Thoracic aorta (tissue), 2 donors: ENCODE results near the gene HEPH. TPM values are rescaled to one million over a fixed set of nuclear protein-coding genes. Genes with fewer than 3 reads are reported as not detected.
"Not testable (repeated sequence)": the region's sequence is repeated elsewhere in the genome, so short reads cannot be mapped to it uniquely, and the experiment has no call there.

ENCODE experiments used
- ATAC-seq: fragments of 150-250 bp; one replicate; pipeline ENCODE4 v1.8.0; 2017; ENCODE audit warnings: low read depth; ENCODE audit not compliant: insufficient number of reproducible peaks, low FRiP score
- DNase-seq: peaks from one replicate; pipeline ENCODE4 v3.0.0-alpha.2; 2020; ENCODE audit warnings: low spot score
- H3K27ac ChIP-seq, 2 donors: fragments of 200-600 bp; sonication (generic); 1 replicate in 1 of 2; 2 replicates in 1 of 2; pipeline ENCODE4 v1.5.1; 2016; ENCODE audit warnings: mild to moderate bottlenecking in 2 of 2, moderate library complexity in 2 of 2
- H3K27me3 ChIP-seq: fragments of 200-600 bp; sonication (generic); replicated peaks from 2 replicates; pipeline ENCODE4 v1.6.0; 2016; ENCODE audit warnings: mild to moderate bottlenecking; ENCODE audit not compliant: insufficient read depth
- H3K36me3 ChIP-seq: fragments of 200-600 bp; sonication (generic); one replicate; pipeline ENCODE4 v1.5.1; 2016
- H3K4me1 ChIP-seq, 2 donors: fragments of 200-600 bp; sonication (generic); 1 replicate in 1 of 2; 2 replicates in 1 of 2; pipeline versions ENCODE4 v1.5.1 to v1.6.0; 2016; ENCODE audit warnings: low read depth in 2 of 2, mild to moderate bottlenecking in 1 of 2; ENCODE audit not compliant: control insufficient read depth in 1 of 2
- H3K4me3 ChIP-seq: fragments of 200-600 bp; sonication (generic); 2 replicates; pipeline ENCODE4 v1.5.1; 2016; ENCODE audit warnings: mild to moderate bottlenecking
- H3K9me3 ChIP-seq: fragments of 200-600 bp; sonication (generic); 2 replicates; pipeline ENCODE4 v1.5.1; 2016
- CTCF ChIP-seq: fragments of 200-600 bp; sonication (generic); IDR thresholded peaks from one replicate; pipeline ENCODE4 v1.5.1; 2019; ENCODE audit warnings: antibody characterized with exemption
- total RNA-seq, 2 donors: library from RNA; depleted of rRNA; stranded (reverse); fragments of >200 nt; gene quantifications; one replicate each; pipeline versions ENCODE4 v1.1.0 to v1.2.3, GENCODE V29; 2016

The HEPH gene
- total RNA-seq, 2 donors from 2014 or later = 95.7 to 109 TPM

DNA sequence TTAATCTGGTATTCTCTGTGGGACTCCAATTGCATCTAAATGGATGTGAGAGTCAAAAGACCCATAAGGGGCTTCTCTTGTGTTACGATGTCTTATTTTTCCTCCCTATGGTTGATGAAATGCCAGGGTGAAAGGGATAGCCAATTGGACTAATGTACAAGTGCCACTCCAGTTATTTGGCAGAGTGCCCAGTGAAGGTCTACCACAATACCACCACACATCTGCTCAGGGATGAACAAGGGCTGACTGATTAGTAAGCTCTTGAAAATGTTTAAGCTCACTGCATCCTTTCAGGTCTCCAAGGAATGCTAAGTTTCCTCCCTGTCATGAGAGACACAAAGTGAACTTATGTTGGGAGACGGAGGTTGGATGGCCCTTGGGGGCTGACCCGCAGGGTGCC is 57.8 kb downstream of the HEPH start:
- Histone ChIP-seq H3K27me3 (no peaks in the 10 kb centered on the region), H3K36me3 (no peaks in the 10 kb centered on the region), H3K4me3 (no peak overlapping the region), H3K4me1 (no peaks in the 10 kb centered on the region), H3K27ac (no peak overlapping the region), H3K9me3 (no peaks in the 10 kb centered on the region)
- ATAC-seq (no peak), DNase-seq (no peak)
- TF ChIP-seq CTCF = no peak

GRCh38 chrX:66232296-66232695 is 68.2 kb downstream of the HEPH start:
- Histone ChIP-seq H3K9me3 (no peaks in the 10 kb centered on the region), H3K27me3 (no peaks in the 10 kb centered on the region), H3K27ac (no peak overlapping the region), H3K4me1 (no peaks in the 10 kb centered on the region), H3K4me3 (no peak overlapping the region), H3K36me3 (no peaks in the 10 kb centered on the region)
- ATAC-seq = no peak
- no peak for DNase-seq
- TF ChIP-seq CTCF = no peak

- ATAC-seq = no peak
- no peaks in the 10 kb centered on the region for H3K4me1 ChIP-seq
- no peak for TF ChIP-seq CTCF
Measured at GRCh38 chrX:66233209-66233608, 69.2 kb downstream of the HEPH start.

GRCh38 chrX:66233904-66234303 is 69.9 kb downstream of the HEPH start:
- H3K36me3 ChIP-seq, H3K9me3 ChIP-seq, H3K27me3 ChIP-seq, H3K27ac ChIP-seq, DNase-seq, H3K4me3 ChIP-seq, H3K4me1 ChIP-seq, ATAC-seq: not testable (repeated sequence)

More at GRCh38 chrX:66233209-66233608, 69.2 kb downstream of the HEPH start:
- Histone ChIP-seq H3K27ac (no peak overlapping the region), H3K27me3 (no peaks in the 10 kb centered on the region), H3K9me3 (no peaks in the 10 kb centered on the region), H3K36me3 (no peaks in the 10 kb centered on the region), H3K4me3 (no peak overlapping the region)
- DNase-seq = no peak

DNA sequence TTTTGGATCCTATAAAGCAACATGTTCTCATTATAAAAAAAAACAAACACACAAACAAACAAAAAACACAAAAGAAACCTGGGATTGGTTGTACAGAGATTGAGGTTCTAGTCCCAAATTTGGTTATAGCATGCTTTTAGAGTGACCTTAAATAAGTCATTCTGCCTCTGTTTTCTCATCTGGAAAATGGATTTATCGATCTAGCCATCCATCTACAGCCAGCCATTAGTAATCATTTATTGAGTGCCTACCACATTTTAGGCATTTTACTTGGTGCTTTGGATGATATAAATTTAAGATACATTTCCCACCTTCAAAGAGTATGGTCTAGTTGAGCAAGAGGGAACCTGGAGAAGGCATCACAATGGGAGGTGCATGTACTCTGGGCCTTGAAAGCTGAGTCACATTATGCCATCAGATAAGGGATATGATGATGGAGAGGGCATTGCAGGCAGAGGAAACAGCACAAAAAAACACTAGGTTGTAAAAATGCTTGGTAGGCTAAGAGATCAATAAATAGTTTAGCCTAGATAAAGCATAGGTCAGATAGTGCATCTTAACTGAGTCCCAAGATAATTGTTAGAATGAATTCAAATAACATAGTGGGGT is 91.4 kb downstream of the HEPH start:
- DNase-seq (no peak), ATAC-seq (no peak)
- TF ChIP-seq CTCF = no peak
- Histone ChIP-seq H3K27ac (no peak overlapping the region), H3K9me3 (no peaks in the 10 kb centered on the region), H3K4me1 (no peaks in the 10 kb centered on the region), H3K4me3 (no peak overlapping the region), H3K36me3 (no peaks in the 10 kb centered on the region), H3K27me3 (no peaks in the 10 kb centered on the region)

- Histone ChIP-seq H3K9me3 (no peaks in the 10 kb centered on the region), H3K36me3 (peaks cover 8% of the 10 kb centered on the region), H3K4me1 (no peaks in the 10 kb centered on the region), H3K27me3 (no peaks in the 10 kb centered on the region), H3K4me3 (no peak overlapping the region), H3K27ac (no peak overlapping the region)
- no peak for TF ChIP-seq CTCF
- DNase-seq = no peak
- no peak for ATAC-seq
Measured at GRCh38 chrX:66262807-66263206, 98.8 kb downstream of the HEPH start.
